Esophagus squamous epithelium (tissue), 5 donors: ENCODE results near the gene NPAS1. TPM values are rescaled to one million over a fixed set of nuclear protein-coding genes. Genes with fewer than 3 reads are reported as not detected.

Experiments
- DNase-seq: peaks from one replicate; lab custom pipeline; 2025; lab: John Stamatoyannopoulos, UW
- H3K27ac ChIP-seq, 4 donors: fragments of 200-600 bp; sonication (generic); one replicate each; pipeline ENCODE4 v1.5.1; 2016 to 2019; ENCODE audit warnings: mild to moderate bottlenecking in 1 of 4
- H3K27me3 ChIP-seq, 4 donors: fragments of 200-600 bp; sonication (generic); 1 replicate in 3 of 4; 2 replicates in 1 of 4; pipeline versions ENCODE4 v1.5.1 to v1.6.0; 2017 to 2021; ENCODE audit warnings: antibody characterized with exemption in 1 of 4
- H3K36me3 ChIP-seq, 3 donors: fragments of 200-600 bp; sonication (generic); one replicate each; pipeline ENCODE4 v1.5.1; 2016 to 2019
- H3K4me1 ChIP-seq, 3 donors: fragments of 200-600 bp; sonication (generic); one replicate each; pipeline ENCODE4 v1.5.1; 2017 to 2019
- H3K4me3 ChIP-seq, 4 donors: fragments of 200-600 bp; sonication (generic); 1 replicate in 3 of 4; 2 replicates in 1 of 4; pipeline ENCODE4 v1.5.1; 2016 to 2019; ENCODE audit warnings: mild to moderate bottlenecking in 2 of 4, moderate library complexity in 1 of 4
- H3K9me3 ChIP-seq, 3 donors: fragments of 200-600 bp; sonication (generic); one replicate each; pipeline ENCODE4 v1.5.1; 2016 to 2019
- CTCF ChIP-seq, 6 experiments: fragments of 450-650 bp in 4 of 6; fragments of 200-600 bp in 2 of 6; sonication (generic) in 2 of 6; IDR thresholded peaks; one replicate each; pipeline ENCODE4 v1.5.1; 2016 to 2019; ENCODE audit warnings: antibody characterized with exemption in 6 of 6, mild to moderate bottlenecking in 4 of 6, moderate library complexity in 4 of 6
- POLR2A ChIP-seq, 4 donors: fragments of 450-650 bp; IDR thresholded peaks; one replicate each; pipeline ENCODE4 v1.6.1; 2017; ENCODE audit warnings: antibody characterized with exemption in 4 of 4, mild to moderate bottlenecking in 4 of 4, moderate library complexity in 3 of 4
- WGBS, 2 donors: methylation state at CpG; one replicate each; pipeline ENCODE4 v1.1.5; 2018; 5-methylcytosine and 5-hydroxymethylcytosine counted together
- intact Hi-C: fragments of 100-400 bp; cut with DNase I; formaldehyde crosslinking; loops from one replicate; pipeline ENCODE4 v1.15.0; 2022
- total RNA-seq, 4 donors: library from RNA; depleted of rRNA; stranded (reverse); fragments of >200 nt; gene quantifications; one replicate each; pipeline ENCODE4 v1.1.0, GENCODE V29; 2016
- donor health status: DM: yes; HTN: yes; CAD: no.

Gene NPAS1
- total RNA-seq, 4 donors from 2014 or later, result 0.18 to 4.3 (median 1.1) TPM; not detected in 1

- peaks cover 0 to 25% (median 0%) of the 10 kb centered on the region in 3 donors for H3K36me3 ChIP-seq
- intact Hi-C loops, result no loop called here
- WGBS, 2 donors, result 36% methylated on average over 4 of the region's 8 CpGs; no CpG with 5 or more reads in 1 of the 2 donors
- H3K27me3 ChIP-seq, result no peaks in the 10 kb centered on the region
- no peak for DNase-seq
- no peaks in the 10 kb centered on the region for H3K9me3 ChIP-seq
- peaks cover 0 to 9% (median 6%) of the 10 kb centered on the region in 3 donors for H3K4me1 ChIP-seq
- H3K27ac ChIP-seq, result no peak overlapping the region
- H3K4me3 ChIP-seq, result no peak overlapping the region
- TF ChIP-seq CTCF (IDR thresholded peaks at IDR 0.05) (no peak), POLR2A (IDR thresholded peaks at IDR 0.05) (no peak)
Measured at GRCh38 chr19:47040869-47041268, 21.2 kb downstream of the NPAS1 start.

- Histone ChIP-seq H3K9me3 (no peaks in the 10 kb centered on the region), H3K36me3 (peaks cover 0 to 29% (median 0%) of the 10 kb centered on the region in 3 donors), H3K27ac (no peak overlapping the region), H3K4me1 (peaks cover 8 to 25% (median 13%) of the 10 kb centered on the region in 3 donors), H3K27me3 (no peaks in the 10 kb centered on the region), H3K4me3 (no peak overlapping the region)
- WGBS, 2 donors, result 94 to 95% methylated on average over 15 to 17 of the region's 56 CpGs
- TF ChIP-seq CTCF (IDR thresholded peaks at IDR 0.05) (no peak), POLR2A (IDR thresholded peaks at IDR 0.05) (no peak)
- intact Hi-C loops, result no loop called here
- DNase-seq, result no peak
Measured at GRCh38 chr19:47044946-47045866, 25.6 kb downstream of the NPAS1 start.

- H3K36me3 ChIP-seq, result peaks cover 0 to 29% (median 0%) of the 10 kb centered on the region in 3 donors
- H3K27me3 ChIP-seq, result no peaks in the 10 kb centered on the region
- intact Hi-C loops, result no loop called here
- H3K9me3 ChIP-seq, result no peaks in the 10 kb centered on the region
- WGBS, 2 donors, result 81 to 90% methylated on average over 8 of the region's 45 CpGs
- no peak for DNase-seq
- no peak overlapping the region for H3K4me3 ChIP-seq
- peaks cover 8 to 25% (median 13%) of the 10 kb centered on the region in 3 donors for H3K4me1 ChIP-seq
- TF ChIP-seq CTCF (IDR thresholded peaks at IDR 0.05) (no peak), POLR2A (IDR thresholded peaks at IDR 0.05) (no peak)
- no peak overlapping the region for H3K27ac ChIP-seq
Measured at GRCh38 chr19:47045867-47046470, 26.3 kb downstream of the NPAS1 start.

- intact Hi-C loops, result no loop called here
- peaks cover 0 to 29% (median 0%) of the 10 kb centered on the region in 3 donors for H3K36me3 ChIP-seq
- H3K9me3 ChIP-seq, result no peaks in the 10 kb centered on the region
- no peaks in the 10 kb centered on the region for H3K27me3 ChIP-seq
- WGBS, 2 donors, result 58 to 63% methylated on average over 12 to 13 of the region's 13 CpGs
- TF ChIP-seq POLR2A (IDR thresholded peaks at IDR 0.05), result no peak
- no peak for TF ChIP-seq CTCF (IDR thresholded peaks at IDR 0.05)
- H3K27ac ChIP-seq, result peak overlapping the region in 2 of 4 donors; percentile 69 to 93
- peaks cover 8 to 25% (median 13%) of the 10 kb centered on the region in 3 donors for H3K4me1 ChIP-seq
- H3K4me3 ChIP-seq, result peak overlapping the region in 3 of 4 donors; percentile 85 to 98 (median 94)
- no peak for DNase-seq
Measured at GRCh38 chr19:47047272-47047762, 27.7 kb downstream of the NPAS1 start.
